ENCODE data around the gene HERC2. TPM values are rescaled to one million over a fixed set of nuclear protein-coding genes. Genes with fewer than 3 reads are reported as not detected.

HERC2 gene
- total RNA-seq, 1 donor from 2014 or later, result 84.6 TPM

DNA sequence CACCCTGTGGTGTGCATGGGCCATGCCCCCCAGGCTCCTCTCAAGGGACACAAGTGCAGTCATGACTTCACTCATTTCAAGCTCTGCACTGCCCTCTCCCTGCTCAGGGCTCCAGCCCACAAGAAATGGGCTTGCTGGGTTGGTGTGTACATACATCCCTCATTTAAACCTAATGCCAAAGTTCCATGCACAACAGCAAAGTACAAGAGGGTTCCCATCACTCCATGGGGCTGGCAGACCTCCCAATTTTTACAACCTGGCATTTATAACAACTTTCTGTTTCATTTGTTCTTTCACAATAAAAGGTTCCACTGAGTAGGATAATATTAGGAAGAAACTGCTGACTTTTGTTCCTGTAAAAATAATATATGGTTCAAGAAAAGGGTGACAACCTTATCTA is 54.3 kb downstream of the HERC2 start:
- no peaks in the 10 kb centered on the region for H3K4me1 Mint-ChIP-seq

DNA sequence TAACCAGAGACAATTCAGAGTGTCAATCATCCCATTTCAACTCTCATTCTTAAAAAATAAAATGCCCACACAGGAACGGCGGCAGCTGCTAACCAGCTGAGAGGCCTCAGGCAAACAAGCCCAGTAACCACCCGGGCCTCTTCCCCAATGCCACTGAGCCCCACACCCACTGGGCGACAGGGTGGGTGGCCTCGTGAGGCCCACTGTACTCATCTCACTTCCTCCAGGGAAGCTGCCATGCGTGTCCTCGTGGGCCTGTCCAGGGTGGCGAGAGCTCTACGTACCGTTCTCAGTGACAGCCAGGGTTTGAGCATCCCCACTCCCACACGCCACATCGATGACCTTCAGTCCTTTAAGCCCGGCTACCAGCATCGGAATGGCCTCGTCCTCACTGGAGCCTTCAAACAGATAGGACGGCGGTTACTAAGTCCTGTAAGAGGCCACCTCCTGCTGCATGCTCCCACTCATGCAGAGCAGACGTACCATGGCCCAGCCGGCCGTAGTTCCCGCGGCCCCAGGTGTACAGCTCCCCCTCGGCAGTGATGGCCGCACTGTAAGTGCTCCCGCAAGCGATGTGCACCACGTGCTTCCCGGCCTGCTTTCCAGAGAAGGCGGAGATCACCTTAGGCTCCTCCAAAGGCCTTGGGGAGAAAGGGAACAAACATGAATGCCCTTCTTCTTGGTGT is 56.5 kb downstream of the HERC2 start:
- H3K4me3 Mint-ChIP-seq, result no peak overlapping the region
- no peaks in the 10 kb centered on the region for H3K9me3 Mint-ChIP-seq
- peaks cover 47% of the 10 kb centered on the region for H3K36me3 Mint-ChIP-seq
- H3K4me1 Mint-ChIP-seq, result peaks cover 8% of the 10 kb centered on the region
- no peak for DNase-seq (ENCODE audit: low spot score in 2 of 2, unreplicated experiment in 2 of 2)
- H3K27me3 Mint-ChIP-seq (ENCODE audit: low read depth), result no peaks in the 10 kb centered on the region
- TF ChIP-seq, protein P1, sequence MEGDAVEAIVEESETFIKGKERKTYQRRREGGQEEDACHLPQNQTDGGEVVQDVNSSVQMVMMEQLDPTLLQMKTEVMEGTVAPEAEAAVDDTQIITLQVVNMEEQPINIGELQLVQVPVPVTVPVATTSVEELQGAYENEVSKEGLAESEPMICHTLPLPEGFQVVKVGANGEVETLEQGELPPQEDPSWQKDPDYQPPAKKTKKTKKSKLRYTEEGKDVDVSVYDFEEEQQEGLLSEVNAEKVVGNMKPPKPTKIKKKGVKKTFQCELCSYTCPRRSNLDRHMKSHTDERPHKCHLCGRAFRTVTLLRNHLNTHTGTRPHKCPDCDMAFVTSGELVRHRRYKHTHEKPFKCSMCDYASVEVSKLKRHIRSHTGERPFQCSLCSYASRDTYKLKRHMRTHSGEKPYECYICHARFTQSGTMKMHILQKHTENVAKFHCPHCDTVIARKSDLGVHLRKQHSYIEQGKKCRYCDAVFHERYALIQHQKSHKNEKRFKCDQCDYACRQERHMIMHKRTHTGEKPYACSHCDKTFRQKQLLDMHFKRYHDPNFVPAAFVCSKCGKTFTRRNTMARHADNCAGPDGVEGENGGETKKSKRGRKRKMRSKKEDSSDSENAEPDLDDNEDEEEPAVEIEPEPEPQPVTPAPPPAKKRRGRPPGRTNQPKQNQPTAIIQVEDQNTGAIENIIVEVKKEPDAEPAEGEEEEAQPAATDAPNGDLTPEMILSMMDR (IDR thresholded peaks at IDR 0.05; ENCODE audit: unreplicated experiment), result no peak
- H3K27ac Mint-ChIP-seq, result no peak overlapping the region

More for the DNA sequence above, 54.3 kb downstream of the HERC2 start:
- TF ChIP-seq, protein P1 (IDR thresholded peaks at IDR 0.05; ENCODE audit: unreplicated experiment), result no peak
- no peak overlapping the region for H3K27ac Mint-ChIP-seq
- peaks cover 46% of the 10 kb centered on the region for H3K36me3 Mint-ChIP-seq
- no peak for DNase-seq (ENCODE audit: low spot score in 2 of 2, unreplicated experiment in 2 of 2)
- no peaks in the 10 kb centered on the region for H3K9me3 Mint-ChIP-seq
- H3K27me3 Mint-ChIP-seq (ENCODE audit: low read depth), result no peaks in the 10 kb centered on the region
- no peak overlapping the region for H3K4me3 Mint-ChIP-seq

DNA sequence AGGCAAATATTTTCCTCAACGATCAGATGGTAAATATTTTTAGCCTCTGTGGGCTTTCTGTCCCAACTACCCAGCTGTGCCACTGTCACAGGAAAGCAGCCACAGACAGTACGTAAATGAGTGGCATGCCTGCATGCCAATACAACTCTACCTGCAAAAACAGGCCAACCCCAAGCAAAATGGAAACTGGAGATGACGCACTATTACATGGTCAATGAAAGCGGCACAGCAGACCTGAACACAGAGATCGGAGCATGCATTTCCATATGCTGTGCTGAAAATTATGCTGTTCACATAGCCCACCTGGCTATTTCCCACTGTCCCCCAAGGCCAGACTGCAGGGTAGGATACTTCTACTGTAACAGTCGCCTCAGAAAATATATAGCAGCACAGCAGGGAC is 57.8 kb downstream of the HERC2 start:
- no peaks in the 10 kb centered on the region for H3K9me3 Mint-ChIP-seq
- no peak overlapping the region for H3K27ac Mint-ChIP-seq
- H3K36me3 Mint-ChIP-seq, result peaks cover 46% of the 10 kb centered on the region
- TF ChIP-seq, protein P1 (IDR thresholded peaks at IDR 0.05; ENCODE audit: unreplicated experiment), result no peak
- no peaks in the 10 kb centered on the region for H3K27me3 Mint-ChIP-seq (ENCODE audit: low read depth)
- no peak overlapping the region for H3K4me3 Mint-ChIP-seq
- H3K4me1 Mint-ChIP-seq, result peaks cover 8% of the 10 kb centered on the region
- no peak for DNase-seq (ENCODE audit: low spot score in 2 of 2, unreplicated experiment in 2 of 2)

DNA sequence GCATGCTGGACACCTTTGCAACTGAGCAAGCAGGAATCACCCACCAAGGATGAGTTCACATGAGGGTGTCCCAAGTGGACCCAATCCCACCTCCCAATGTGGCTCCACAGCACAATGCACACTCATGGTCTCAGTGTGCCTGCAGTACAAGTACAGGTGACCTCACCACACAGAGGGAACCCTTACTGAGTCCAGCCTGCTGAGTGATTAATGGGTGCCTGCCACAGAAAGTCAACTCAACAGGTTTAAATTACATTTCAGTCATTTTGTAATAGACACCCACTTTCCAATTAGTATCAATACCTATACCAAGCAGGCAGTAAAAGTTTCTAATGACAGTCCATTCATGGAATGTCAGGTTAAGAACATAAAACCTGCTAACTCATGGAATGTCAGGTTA is 59.5 kb downstream of the HERC2 start:
- TF ChIP-seq, protein P1 (IDR thresholded peaks at IDR 0.05; ENCODE audit: unreplicated experiment), result no peak
- Mint-ChIP-seq H3K27me3 (ENCODE audit: low read depth) (no peaks in the 10 kb centered on the region), H3K4me3 (no peak overlapping the region), H3K4me1 (peaks cover 8% of the 10 kb centered on the region), H3K27ac (no peak overlapping the region), H3K36me3 (peaks cover 42% of the 10 kb centered on the region), H3K9me3 (no peaks in the 10 kb centered on the region)
- DNase-seq (ENCODE audit: low spot score in 2 of 2, unreplicated experiment in 2 of 2), result no peak

DNA sequence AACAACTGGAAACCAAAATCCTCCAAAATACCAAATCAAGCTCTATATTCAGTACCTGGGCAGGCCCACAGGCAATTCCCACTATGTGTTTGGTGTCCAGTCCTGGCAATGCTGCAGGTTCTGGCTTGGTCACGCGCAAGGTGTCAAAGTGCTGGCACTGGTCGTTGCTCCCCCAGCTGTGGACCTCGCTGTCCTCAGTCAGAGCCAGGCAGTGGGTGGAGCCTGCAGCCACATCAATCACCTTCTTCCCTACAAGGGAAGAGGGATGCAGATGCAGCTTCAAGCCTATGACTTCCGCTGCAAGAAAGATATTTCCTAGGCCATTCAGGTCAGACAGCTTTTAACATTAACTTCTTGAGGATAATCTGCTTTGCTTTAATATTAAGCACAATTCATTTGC is 61.3 kb downstream of the HERC2 start:
- H3K4me1 Mint-ChIP-seq, result peaks cover 8% of the 10 kb centered on the region
- H3K27ac Mint-ChIP-seq, result peak overlapping the region; percentile 18
- H3K36me3 Mint-ChIP-seq, result peaks cover 42% of the 10 kb centered on the region
- no peaks in the 10 kb centered on the region for H3K9me3 Mint-ChIP-seq
- H3K27me3 Mint-ChIP-seq (ENCODE audit: low read depth), result no peaks in the 10 kb centered on the region
- TF ChIP-seq, protein P1 (IDR thresholded peaks at IDR 0.05; ENCODE audit: unreplicated experiment), result no peak
- DNase-seq (ENCODE audit: low spot score in 2 of 2, unreplicated experiment in 2 of 2), result no peak
- no peak overlapping the region for H3K4me3 Mint-ChIP-seq

Measured in mesothelial cell of epicardium (in vitro differentiated cells).